Measurements from ENCODE around the gene DYSF. TPM values are rescaled to one million over a fixed set of nuclear protein-coding genes. Genes with fewer than 3 reads are reported as not detected.

The DYSF gene
- total RNA-seq, 1 experiment from 2014 or later: 0.89 TPM

DNA sequence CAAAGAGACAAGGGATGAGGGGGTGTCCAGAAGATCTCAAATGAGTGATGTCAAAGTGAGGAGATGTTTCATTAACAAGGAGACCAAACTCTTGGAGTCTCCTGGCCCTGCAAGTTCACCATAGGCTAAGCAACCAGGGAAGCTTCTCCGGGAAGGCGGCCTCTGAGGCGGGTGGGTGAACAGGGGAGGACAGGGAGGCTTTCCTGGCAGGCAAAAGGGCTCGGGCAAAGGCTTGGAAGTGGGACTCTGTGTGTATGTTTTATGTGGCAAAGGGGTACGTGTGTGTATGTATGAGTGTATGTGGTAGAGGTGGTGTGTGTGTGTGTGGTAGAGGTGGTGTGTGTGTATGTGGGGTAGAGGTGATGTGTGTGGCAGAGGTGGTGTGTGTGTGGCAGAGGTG is 163.9 kb downstream of the DYSF start (continued):
- TF ChIP-seq, protein P1, sequence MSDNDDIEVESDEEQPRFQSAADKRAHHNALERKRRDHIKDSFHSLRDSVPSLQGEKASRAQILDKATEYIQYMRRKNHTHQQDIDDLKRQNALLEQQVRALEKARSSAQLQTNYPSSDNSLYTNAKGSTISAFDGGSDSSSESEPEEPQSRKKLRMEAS (IDR thresholded peaks at IDR 0.05): no peak
- TF ChIP-seq SP1 (IDR thresholded peaks at IDR 0.05; ENCODE audit: low read depth) (no peak), FOSL1 (IDR thresholded peaks at IDR 0.05; ENCODE audit: low read depth) (no peak)

GRCh38 chr2:71618327-71619113 is 165.2 kb downstream of the DYSF start:
- no peaks in the 10 kb centered on the region for H3K79me2 ChIP-seq (ENCODE audit: insufficient read depth, low read length)
- H3K9ac ChIP-seq (ENCODE audit: low read length): no peak overlapping the region
- H3K9me3 ChIP-seq (ENCODE audit: control insufficient read depth in 1 of 2, insufficient read depth in 1 of 2, low read depth in 1 of 2, low read length in 2 of 2): no peaks in the 10 kb centered on the region
- BruUV-seq (replicated peaks): no TSS peak
- CTCF ChIA-PET: no interaction called here
- H3K9me2 ChIP-seq (ENCODE audit: insufficient read depth): no peaks in the 10 kb centered on the region
- H2AFZ ChIP-seq (ENCODE audit: low read depth, low read length, poor library complexity, severe bottlenecking): no peak overlapping the region
- H3K4me2 ChIP-seq (ENCODE audit: low read length): no peak overlapping the region
- TF ChIP-seq, protein P2, sequence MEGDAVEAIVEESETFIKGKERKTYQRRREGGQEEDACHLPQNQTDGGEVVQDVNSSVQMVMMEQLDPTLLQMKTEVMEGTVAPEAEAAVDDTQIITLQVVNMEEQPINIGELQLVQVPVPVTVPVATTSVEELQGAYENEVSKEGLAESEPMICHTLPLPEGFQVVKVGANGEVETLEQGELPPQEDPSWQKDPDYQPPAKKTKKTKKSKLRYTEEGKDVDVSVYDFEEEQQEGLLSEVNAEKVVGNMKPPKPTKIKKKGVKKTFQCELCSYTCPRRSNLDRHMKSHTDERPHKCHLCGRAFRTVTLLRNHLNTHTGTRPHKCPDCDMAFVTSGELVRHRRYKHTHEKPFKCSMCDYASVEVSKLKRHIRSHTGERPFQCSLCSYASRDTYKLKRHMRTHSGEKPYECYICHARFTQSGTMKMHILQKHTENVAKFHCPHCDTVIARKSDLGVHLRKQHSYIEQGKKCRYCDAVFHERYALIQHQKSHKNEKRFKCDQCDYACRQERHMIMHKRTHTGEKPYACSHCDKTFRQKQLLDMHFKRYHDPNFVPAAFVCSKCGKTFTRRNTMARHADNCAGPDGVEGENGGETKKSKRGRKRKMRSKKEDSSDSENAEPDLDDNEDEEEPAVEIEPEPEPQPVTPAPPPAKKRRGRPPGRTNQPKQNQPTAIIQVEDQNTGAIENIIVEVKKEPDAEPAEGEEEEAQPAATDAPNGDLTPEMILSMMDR (IDR thresholded peaks at IDR 0.05 in 2 of 3, conservative IDR thresholded peaks at IDR 0.05 in 1 of 3; ENCODE audit: borderline replicate concordance in 1 of 3, insufficient read depth in 1 of 3, low read depth in 2 of 3, low read length in 2 of 3): no peak
- TF ChIP-seq CEBPB (IDR thresholded peaks at IDR 0.05; ENCODE audit: low read depth) (no peak), ZNF274 (IDR thresholded peaks at IDR 0.05; ENCODE audit: low read depth, low read length) (no peak)
- ATAC-seq (peak; percentile 34), DNase-seq (ENCODE audit: low read depth, low spot score) (no peak)
- RAD21 ChIA-PET (ENCODE audit: low non-redundant PET in 1 of 2, low total read pairs in 2 of 2, uncharacterized antibody in 2 of 2, unreplicated experiment in 2 of 2): no interaction called here
- H3K4me3 ChIP-seq (replicated peaks in 1 of 2; ENCODE audit: low read depth in 1 of 2, low read length in 2 of 2): no peak overlapping the region
- H4K20me1 ChIP-seq (ENCODE audit: insufficient read depth): no peaks in the 10 kb centered on the region
- no peaks in the 10 kb centered on the region for H3K4me1 ChIP-seq (ENCODE audit: control insufficient read depth in 1 of 2, insufficient read depth in 2 of 2, low read length in 2 of 2)
- no peak overlapping the region; the same call in 1 of the 2 replicates for H3K27ac ChIP-seq (ENCODE audit: low read depth, low read length)
- POLR2A ChIA-PET: no interaction called here
- H3K27me3 ChIP-seq (ENCODE audit: insufficient read depth, low read length): no peaks in the 10 kb centered on the region
- intact Hi-C loops (cut with micrococcal nuclease): no loop called here
- no peaks in the 10 kb centered on the region for H3K36me3 ChIP-seq (ENCODE audit: control insufficient read depth in 1 of 2, insufficient read depth in 2 of 2, low read length in 2 of 2)
